Measurements from ENCODE around the gene MPRIP.
"Not testable (repeated sequence)": the region's sequence is repeated elsewhere in the genome, so short reads cannot be mapped to it uniquely, and the experiment has no call there.

GRCh38 chr17:17195466-17195865 is 153.2 kb downstream of the MPRIP start:
- not testable (repeated sequence) for TF ChIP-seq CTCF, EP300, POLR2A, POLR2AphosphoS5 (IDR thresholded peaks at IDR 0.05)

Measured in sigmoid colon (tissue), 4 donors.